Measurements from ENCODE around the gene ADAMTSL1. TPM values are rescaled to one million over a fixed set of nuclear protein-coding genes. Genes with fewer than 3 reads are reported as not detected.
A peak's percentile ranks its signal among the peaks of the same experiment; 100 is the strongest.

ADAMTSL1 gene
- total and polyA plus RNA-seq, 2 of the 8 experiments (the other 6 are each of a cell fraction or from before 2014, with no cell fraction given): 0.84 to 1.1 TPM

- no peak overlapping the region for H2BK120ac ChIP-seq (replicated peaks; ENCODE audit: low read depth, low read length)
- H2BK15ac ChIP-seq (ENCODE audit: low read length): no peak overlapping the region
- H2BK12ac ChIP-seq (ENCODE audit: low read depth, low read length): no peak overlapping the region
- H3K27ac ChIP-seq (ENCODE audit: low read depth, low read length): no peak overlapping the region
- ChIA-PET POLR2A (ENCODE audit: partially characterized antibody) (no interaction called here), CTCF (ENCODE audit: partially characterized antibody) (interaction anchor here (1.9 kb wide), 1 partner anchor 32 kb away, joined by 8 read pairs; no protein-coding TSS in a partner anchor)
- H3K9ac ChIP-seq (replicated peaks in 1 of 4; ENCODE audit: extremely low read depth in 1 of 4, low read depth in 3 of 4, low read length in 3 of 4): no peak overlapping the region
- peak overlapping the region; percentile 78; a peak in 2 of 4 replicates for H3K4me2 ChIP-seq (ENCODE audit: insufficient read depth in 1 of 2, low read depth in 2 of 2, low read length in 2 of 2)
- peaks cover 5 to 11% (median 7%) of the 10 kb centered on the region in 4 experiments; a peak in 6 of 7 replicates for H3K4me1 ChIP-seq (replicated peaks in 1 of 4; ENCODE audit: control insufficient read depth in 3 of 4, insufficient read depth in 4 of 4, low read length in 3 of 4)
- H4K20me1 ChIP-seq (replicated peaks in 1 of 2; ENCODE audit: control insufficient read depth in 1 of 2, insufficient read depth in 2 of 2, low read length in 2 of 2): no peaks in the 10 kb centered on the region
- no peak overlapping the region for H3K4me3 ChIP-seq (ENCODE audit: extremely low read depth in 1 of 4, insufficient read depth in 2 of 4, low read depth in 3 of 4, low read length in 4 of 4)
- H3K23me2 ChIP-seq (ENCODE audit: low read depth, low read length): peaks cover 5% of the 10 kb centered on the region; the same call in 1 of the 2 replicates
- H2BK20ac ChIP-seq (ENCODE audit: low read length): no peak overlapping the region
- H3K36me3 ChIP-seq (ENCODE audit: control insufficient read depth in 2 of 4, insufficient read depth in 4 of 4, low read length in 3 of 4): no peaks in the 10 kb centered on the region
- no peak for FAIRE-seq
- no peak overlapping the region for H4K8ac ChIP-seq (ENCODE audit: extremely low read depth, insufficient read depth, low read length)
- H2AFZ ChIP-seq (ENCODE audit: low read length): no peak overlapping the region
- no peak overlapping the region for H3K18ac ChIP-seq (ENCODE audit: extremely low read depth, low read length)
- H3K14ac ChIP-seq (ENCODE audit: insufficient read length): no peak overlapping the region
- H3K4ac ChIP-seq (replicated peaks; ENCODE audit: insufficient read length, low read depth, low read length): no peak overlapping the region
- no peaks in the 10 kb centered on the region for H3K79me1 ChIP-seq (ENCODE audit: low read depth, low read length)
- H2AK5ac ChIP-seq (ENCODE audit: low read depth, low read length): no peak overlapping the region
- no peaks in the 10 kb centered on the region for H3K79me2 ChIP-seq (ENCODE audit: control insufficient read depth in 1 of 2, insufficient read depth in 2 of 2, low read length in 2 of 2)
- WGBS, 2 experiments (ENCODE audit: extremely low coverage in 1 of 2, insufficient coverage in 1 of 2, insufficient read length in 1 of 2, insufficient replicate concordance in 2 of 2, low coverage in 1 of 2, low lambda C conversion rate in 2 of 2, missing lambda C conversion rate in 1 of 2): 91% methylated on average over 4 of the region's 4 CpGs; no CpG with 5 or more reads in 1 of the 2 experiments
- no peak for DNase-seq (ENCODE audit: low read depth in 1 of 2, low spot score in 2 of 2)
- H3K56ac ChIP-seq (replicated peaks; ENCODE audit: insufficient read length, low read depth, low read length): no peak overlapping the region
- no peak overlapping the region for H4K5ac ChIP-seq (ENCODE audit: insufficient read length, low read depth, low read length)
- H3K9me3 ChIP-seq (ENCODE audit: insufficient read depth in 2 of 2, low read depth in 1 of 2, low read length in 1 of 2): no peaks in the 10 kb centered on the region
- no peak overlapping the region for H3K23ac ChIP-seq (ENCODE audit: insufficient read length)
- H2BK5ac ChIP-seq (ENCODE audit: low read depth, low read length): no peak overlapping the region
- no peak overlapping the region for H4K91ac ChIP-seq (replicated peaks; ENCODE audit: insufficient read length, low read length)
- H3K27me3 ChIP-seq (replicated peaks in 1 of 4; ENCODE audit: control insufficient read depth in 3 of 4, extremely low read depth in 1 of 4, insufficient read depth in 3 of 4, low read length in 3 of 4): no peaks in the 10 kb centered on the region
- TF ChIP-seq SP2 (IDR thresholded peaks at IDR 0.05; ENCODE audit: low read length) (no peak), NRF1 (IDR thresholded peaks at IDR 0.05; ENCODE audit: low read depth, low read length) (no peak), CTCF (IDR thresholded peaks at IDR 0.05; ENCODE audit: control extremely low read depth in 1 of 3, insufficient read depth in 1 of 3, low read depth in 1 of 3, low read length in 3 of 3) (no peak), PHF8 (conservative IDR thresholded peaks at IDR 0.05; ENCODE audit: low read depth, low read length) (no peak), TCF12 (IDR thresholded peaks at IDR 0.05; ENCODE audit: low read depth, low read length) (no peak), CHD2 (IDR thresholded peaks at IDR 0.05; ENCODE audit: low read length) (no peak), POU5F1 (IDR thresholded peaks at IDR 0.05; ENCODE audit: low read depth, low read length) (no peak), EGR1 (IDR thresholded peaks at IDR 0.05; ENCODE audit: borderline replicate concordance, low read depth, low read length) (no peak), SIX5 (IDR thresholded peaks at IDR 0.05; ENCODE audit: low read depth, low read length) (no peak), RNF2 (IDR thresholded peaks at IDR 0.05; ENCODE audit: borderline replicate concordance, low read depth, low read length, missing control alignments, poor library complexity, severe bottlenecking) (no peak)
- TF ChIP-seq, protein P1, sequence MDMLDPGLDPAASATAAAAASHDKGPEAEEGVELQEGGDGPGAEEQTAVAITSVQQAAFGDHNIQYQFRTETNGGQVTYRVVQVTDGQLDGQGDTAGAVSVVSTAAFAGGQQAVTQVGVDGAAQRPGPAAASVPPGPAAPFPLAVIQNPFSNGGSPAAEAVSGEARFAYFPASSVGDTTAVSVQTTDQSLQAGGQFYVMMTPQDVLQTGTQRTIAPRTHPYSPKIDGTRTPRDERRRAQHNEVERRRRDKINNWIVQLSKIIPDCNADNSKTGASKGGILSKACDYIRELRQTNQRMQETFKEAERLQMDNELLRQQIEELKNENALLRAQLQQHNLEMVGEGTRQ (IDR thresholded peaks at IDR 0.05; ENCODE audit: low read length): no peak
Measured at GRCh38 chr9:18474783-18475182, 830 bp downstream of the ADAMTSL1 start.

All from H1 (cell line).